Measurements from ENCODE around the gene FCHSD2.

DNA sequence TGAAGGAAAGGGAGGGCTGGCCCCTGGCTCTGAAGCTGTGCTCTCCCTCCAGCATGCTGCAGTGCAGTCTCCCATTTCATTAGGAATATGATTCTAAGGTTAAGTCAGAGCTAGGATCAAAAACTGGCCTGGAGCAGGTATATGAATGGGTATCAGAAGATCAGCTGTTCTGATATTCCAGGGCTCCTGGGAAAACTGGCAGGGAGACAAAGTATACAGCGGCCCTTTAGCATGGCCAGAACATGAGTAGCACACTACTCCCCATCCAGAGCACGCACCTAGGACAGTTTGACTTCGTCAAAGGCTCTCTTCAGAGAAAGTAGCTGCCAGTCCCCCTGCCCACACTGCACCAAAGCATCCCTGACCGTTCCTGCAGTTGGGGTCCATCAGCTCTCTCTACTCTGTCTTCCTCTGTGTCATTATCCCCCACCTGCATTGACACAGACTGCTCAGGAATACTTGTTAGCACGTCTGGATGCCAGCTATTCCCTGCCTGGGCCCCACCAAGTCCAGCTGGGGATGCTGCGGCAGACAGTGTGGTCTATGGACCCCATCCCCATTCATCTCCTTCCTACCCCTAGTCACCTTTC, 4.0 kb upstream of the FCHSD2 start:
- TF ChIP-seq CTCF (IDR thresholded peaks at IDR 0.05) (no peak), POLR2AphosphoS5 (IDR thresholded peaks at IDR 0.05) (no peak)

Data from gastroesophageal sphincter (tissue), 3 donors.